Muscle of arm (tissue), 12 donors: Measurements from ENCODE around the gene AOPEP. TPM values are rescaled to one million over a fixed set of nuclear protein-coding genes. Genes with fewer than 3 reads are reported as not detected.

Experiments used
- DNase-seq: peaks from one replicate; pipeline ENCODE4 v3.0.0-alpha.2; 2013
- polyA plus RNA-seq, 12 donors: library from polyadenylated mRNA; unstranded; fragments of 120-200 nt; gene quantifications; one replicate each; pipeline ENCODE4 v1.2.1, GENCODE V29; 2013; ENCODE audit not compliant: insufficient read length in 12 of 12

Gene AOPEP
- polyA plus RNA-seq, 12 donors, result 33.5 to 57.2 (median 40.1) TPM; not detected in 1

DNA sequence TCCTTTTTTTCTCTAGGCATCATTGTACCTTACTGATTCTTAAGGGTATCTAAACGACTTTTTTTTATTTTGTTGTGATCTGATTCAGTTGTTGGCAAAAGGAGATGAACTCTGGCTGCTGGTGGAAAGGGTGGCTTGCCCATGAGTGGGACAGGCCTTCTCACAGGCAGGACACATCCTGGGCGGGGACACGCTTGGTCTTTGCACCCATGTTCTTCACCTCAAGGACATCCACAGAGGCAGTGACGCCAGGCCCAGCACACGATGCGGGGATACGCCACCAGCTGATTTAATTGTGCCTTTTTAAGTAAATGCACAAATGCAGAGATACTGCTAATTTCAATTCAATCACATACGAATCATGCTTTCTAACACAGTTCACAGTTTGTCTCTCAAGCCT is 383.0 kb downstream of the AOPEP start:
- DNase-seq, result no peak

DNA sequence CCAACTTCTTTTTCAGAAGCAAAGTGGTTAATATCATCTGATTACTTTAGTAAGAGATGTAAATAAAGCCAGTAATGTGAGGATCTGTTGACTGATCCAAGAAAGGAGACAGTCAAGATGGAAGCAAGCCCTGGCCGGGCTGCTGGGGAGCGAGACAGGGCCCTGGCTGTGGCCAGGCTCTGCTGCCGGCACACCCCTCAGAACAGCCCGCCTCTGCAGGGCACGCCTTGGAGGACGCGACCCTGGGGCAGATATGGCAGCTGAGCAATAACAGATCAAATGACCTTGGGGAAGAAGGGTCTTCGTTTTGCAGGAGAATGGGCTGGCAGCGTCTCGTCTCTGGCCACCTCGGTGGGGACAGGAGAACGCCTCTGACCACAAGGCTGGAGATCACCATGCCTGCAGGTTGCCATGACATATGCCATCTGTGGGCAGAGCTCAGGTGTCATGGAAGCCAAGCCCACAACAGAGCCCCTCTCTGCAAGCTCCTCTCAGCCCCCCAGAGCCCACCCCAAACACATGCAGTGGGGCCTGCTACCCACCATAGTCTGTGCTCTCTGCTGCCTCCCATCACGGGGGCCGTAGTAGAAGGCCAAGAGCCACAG is 384.5 kb downstream of the AOPEP start:
- DNase-seq, result no peak

DNA sequence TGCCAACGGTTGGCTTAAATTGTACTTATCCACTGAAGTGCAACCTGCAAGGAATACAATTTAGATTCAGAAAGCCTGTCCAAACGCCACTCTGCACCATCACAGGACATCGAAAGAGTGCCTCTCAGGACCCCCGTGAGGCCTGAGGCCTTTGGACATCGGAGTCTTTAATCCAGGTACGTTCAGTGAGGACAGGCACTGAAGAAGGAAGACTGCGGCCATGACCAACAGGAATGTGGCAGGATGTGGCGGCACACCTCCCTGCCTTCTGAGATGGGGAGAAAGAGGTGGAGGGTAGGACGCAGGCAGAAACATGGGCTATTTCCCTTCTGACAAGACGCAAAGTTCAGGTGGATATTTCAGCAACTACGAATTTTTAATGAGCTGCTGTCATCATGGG is 385.2 kb downstream of the AOPEP start:
- DNase-seq, result no peak

DNA sequence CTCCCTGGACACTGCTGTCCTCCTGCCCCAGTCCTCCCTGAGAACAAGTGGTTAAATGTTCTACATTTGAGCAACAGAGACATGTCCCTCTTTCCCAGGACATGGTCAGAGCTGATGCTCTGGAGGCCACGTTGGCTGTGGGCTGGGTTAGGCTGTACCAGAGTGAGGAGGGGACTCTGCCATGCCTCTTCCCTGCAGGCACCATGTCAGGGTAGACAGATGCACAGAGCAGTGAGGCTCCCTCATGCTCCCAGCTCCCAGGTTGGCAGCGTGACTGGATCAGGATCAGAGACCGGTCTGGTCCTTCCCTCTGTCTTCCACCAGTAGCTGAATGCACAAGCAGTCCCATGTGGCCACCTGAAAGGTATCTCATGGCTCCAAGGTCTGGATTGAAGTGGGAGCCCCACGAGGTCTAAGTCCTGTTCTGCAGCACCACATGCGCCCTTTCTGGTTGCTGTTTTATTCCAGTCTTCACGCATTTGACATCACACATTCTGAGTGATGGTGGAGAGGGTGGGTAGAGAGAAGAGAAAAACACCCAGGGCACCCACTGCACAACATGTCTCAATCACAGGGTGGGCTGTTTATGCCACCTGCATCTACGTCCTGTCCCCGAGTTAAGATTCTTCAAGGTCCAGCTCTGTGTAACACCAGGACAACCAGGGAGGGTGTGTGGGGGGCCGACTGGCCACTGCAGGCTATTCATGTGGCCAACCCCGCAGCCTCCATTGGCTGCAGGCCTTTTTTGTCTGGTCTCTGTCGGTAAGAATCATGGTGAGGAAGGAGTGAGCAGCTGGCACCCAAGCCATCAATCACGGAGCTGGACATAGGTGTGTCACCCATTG is 386.2 kb downstream of the AOPEP start:
- no peak for DNase-seq

DNA sequence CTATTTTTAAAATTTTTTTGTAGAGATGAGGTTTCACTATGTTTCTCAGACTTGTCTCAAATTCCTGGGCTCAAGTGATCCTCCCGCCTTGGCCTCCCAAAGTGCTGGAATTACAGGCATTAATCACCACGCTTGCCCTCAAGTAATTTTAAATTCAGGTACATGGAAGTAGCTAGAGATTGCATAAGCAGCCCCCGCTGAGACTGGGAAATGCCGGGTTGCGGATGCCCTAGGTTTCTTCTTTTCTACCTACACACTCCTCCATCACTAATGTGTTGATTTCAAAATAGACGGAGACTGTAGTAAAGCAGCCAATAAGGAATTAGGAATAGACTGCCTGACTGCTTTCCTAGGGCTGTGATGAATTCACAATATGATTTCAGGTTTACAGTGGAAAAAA is 388.6 kb downstream of the AOPEP start:
- DNase-seq, result no peak

DNA sequence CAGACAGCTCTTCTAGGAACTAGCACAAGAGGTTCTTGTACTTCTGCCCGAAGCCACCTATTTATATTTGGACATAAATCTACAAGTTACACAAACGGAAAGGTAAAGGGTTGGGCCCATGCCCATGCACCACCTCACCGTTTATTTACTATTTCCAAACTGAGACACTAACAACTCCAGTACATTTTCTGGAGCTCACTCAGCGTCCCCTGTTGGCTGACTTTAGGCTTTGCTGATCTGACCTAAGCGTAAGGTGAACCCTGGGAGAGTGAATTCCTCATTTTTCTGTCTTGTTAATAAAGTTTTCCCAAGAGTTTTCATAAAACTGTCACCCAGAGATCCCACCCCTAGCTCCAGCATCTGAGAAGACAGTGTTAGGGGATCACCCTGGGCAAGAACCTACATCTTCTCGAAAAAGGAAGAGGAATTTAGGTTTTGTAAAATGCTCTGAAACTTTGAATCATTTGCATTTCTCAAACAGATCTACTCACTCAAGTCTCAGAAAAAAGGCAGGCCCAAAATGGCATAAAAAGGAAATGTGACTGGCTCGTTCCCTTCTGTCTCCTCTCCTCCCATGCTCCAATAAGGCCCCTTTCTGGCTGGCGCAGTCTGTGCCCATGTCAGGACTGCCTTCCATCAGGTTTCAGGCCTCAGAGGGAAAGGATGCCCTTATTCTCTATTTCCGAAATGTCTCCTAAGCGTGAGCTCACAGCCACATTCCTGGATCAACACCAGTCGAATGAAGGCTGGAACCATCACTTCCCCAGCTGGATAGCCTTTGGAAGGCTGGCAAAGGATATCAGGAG is 389.7 kb downstream of the AOPEP start:
- DNase-seq, result no peak

DNA sequence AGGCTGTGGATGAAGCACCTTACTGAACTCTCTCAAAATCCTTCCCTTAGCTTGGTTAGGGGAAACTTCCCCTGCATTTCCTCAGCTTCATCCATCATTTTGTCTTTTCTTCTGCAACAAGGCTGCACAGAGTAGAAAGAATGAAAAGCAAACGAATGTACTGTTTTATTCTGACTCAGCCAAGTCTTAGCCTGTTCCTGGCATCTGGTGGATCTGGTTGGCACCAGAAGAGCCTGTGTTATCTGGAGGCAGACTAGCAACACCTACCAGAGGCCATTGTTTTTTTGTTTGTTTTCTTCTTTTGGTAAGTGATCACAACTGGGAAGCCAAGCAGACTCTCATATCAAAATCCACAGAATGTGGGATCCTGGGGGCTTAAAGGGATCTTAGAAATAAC is 390.3 kb downstream of the AOPEP start:
- no peak for DNase-seq

- DNase-seq, result no peak
Measured at GRCh38 chr9:95118596-95118995, 392.1 kb downstream of the AOPEP start.

- DNase-seq, result no peak
Measured at GRCh38 chr9:95120781-95121370, 394.4 kb downstream of the AOPEP start.

DNA sequence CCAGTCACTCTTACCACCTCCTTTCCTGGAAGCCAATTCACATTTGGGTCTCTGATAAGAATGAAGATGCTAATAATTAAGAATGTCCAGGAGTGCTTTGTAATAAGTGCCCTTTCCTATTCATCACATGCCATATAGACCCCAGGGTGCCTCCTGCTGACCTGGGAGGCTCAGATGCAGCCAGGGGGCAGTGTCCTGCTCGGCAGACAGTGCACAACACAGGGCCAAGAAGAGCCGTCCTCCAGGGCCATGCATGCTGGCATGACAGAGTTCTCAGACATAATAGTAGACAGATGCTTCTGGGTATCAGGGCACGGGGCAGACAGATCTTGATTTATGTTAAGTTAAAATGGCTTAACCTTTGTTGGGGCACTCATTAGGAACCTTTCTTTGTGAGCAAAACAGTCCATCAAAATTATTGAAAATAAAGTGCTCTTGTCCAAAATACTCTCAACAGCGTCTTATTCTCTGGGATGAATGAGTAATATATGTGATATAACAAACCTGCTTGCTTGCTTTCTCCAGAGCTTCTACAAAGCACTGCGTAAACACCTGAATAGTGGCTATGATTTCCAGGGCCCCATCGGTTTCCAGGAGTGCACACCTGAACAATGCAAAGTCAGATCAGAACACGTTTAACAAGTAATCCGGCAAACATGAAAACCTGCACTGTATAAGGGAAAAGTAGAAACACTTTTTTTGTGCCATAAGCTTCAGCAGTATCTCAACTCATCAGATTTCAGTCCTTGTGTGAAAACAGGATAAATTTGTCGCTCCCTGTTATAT is 398.3 kb downstream of the AOPEP start:
- DNase-seq, result no peak

DNA sequence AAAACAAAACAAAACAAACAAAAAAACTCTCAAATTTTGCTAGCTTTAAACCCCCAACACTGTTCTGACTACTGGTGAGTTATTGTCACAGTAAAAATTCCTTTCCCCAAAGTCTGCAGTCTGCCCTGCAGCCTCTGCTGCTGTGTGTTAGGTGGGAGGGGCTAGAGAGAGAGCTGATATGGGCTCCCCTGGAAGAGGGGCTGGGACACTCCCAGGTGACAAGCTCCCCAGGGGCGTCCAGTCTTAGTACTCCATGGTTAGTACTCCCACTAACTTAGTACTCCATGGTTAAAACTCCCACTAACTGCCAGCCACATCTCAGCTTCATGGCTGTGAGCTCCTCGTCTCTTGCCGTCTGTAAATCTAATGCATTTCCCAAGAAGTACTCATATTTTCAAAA is 399.2 kb downstream of the AOPEP start:
- DNase-seq, result no peak

- no peak for DNase-seq
Measured at GRCh38 chr9:95126739-95127138, 400.2 kb downstream of the AOPEP start.

- peak; percentile 84 for DNase-seq
Measured at GRCh38 chr9:95127249-95128176, 401.0 kb downstream of the AOPEP start.

DNA sequence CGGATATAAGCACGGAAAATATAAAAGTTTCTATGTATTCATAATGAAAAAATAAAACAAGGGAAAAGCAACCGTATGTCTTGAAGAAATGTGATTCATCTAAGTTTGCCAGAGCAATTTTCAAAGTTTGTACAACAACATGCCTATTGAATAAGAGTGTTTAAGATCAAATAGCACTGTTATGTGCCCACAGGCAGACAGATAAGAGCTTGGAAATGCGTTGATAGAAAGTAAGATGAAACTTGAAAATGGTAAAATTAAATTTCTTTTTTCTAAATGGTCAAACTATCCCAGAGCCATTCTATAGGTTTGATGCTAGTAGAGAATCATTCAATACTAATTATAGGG is 401.7 kb downstream of the AOPEP start:
- DNase-seq, result no peak

DNA sequence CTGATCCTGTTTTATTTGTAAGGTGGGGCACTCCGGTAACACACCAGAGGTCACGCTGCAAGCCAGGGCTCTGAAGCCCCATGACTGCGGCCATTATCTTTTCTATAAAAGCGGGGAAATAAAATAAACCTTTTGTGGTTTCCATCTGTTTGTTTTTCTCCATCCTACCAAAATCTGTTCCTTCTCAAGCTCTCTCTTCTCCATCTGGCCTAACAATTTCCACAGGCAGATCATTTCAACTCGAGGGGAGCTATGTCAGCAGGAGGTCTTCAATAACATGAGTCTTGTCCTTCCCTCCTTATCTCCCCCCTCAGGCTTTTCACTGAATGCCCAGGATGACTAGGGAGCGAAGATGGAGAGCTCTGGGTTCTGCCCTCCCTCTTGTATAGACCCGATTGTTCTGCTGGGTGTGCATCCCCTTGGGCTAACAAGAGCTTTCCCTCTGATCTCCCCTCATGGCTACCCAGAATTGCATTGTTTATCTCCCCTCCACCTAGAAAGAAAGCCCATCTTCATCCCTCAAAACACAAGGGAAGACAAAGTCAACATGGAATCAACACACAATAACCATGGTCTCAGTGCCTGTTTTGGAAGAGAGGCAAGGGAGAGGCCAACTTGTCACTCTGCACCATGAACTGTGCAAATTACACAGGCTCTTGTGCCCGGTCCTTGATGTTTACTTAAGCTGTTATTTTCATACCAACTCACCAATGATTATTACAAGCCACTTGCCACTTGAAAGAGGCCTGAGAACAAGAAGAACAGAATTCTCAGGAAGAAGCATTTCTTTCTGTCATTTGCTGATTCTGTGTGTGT is 403.2 kb downstream of the AOPEP start:
- no peak for DNase-seq

DNA sequence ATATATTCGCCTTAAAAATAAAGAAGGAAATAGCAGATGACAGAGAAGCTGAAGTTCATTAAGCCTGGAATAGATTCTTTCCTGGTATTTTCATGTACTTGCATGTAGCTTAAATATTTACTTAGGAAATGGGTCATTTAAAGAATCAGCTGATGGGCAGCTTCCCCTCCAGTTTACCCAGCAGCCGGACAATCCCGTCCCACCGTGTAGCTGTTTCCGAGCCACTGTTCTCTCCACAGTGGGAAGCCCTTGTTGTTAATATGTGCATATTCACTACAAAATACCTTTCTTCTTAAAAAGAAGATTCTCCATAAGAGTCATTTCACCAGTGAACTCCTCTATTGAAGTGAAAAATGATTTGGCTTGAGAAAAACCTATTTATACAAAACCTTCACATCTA is 404.0 kb downstream of the AOPEP start:
- no peak for DNase-seq

DNA sequence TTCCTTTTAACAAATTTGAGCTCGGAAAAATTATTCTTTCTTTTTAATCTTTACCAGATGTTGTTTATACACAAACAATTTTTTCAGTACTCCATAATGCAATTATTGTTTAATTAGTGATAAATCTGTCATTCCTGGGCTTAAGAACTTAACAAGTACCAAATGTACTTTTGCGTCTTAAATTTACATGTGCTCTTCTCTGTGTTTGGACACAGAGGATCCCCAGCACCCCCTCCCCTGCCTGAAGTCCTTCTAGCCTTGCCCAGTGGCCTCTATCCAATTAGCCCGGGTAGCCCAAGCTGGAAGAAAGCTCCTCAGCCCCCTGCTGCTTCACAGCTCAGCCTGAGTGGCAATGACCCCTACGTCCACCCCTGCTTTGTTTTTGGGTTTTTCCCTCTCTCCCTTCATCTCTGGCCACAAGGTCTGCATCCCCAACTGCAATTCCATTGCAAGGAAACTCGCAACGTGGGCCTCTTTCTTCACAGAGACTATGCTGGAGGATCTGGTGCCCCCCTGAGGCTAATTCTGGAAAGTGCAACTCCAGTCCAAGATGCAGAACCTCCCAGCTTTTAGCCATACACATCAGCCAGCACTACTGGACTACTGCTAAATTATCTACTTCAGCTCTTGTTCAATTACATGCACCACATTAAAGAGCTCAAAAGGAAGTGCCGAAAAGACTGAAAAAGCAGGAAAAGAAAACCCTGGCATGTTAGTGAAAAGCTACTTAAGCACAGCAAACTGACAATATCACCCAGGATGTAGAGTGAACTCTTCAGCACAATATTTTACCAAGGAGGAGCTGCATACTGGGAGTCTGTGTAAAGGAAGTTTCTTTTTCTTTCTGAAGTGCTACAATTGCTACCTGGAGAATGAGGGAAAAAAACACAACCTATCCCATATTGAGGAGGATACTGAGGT is 404.8 kb downstream of the AOPEP start:
- DNase-seq, result peak; percentile 76
